Kidney capillary endothelial cell (primary cell): ENCODE results near the gene RRM2.

Experiments used
- DNase-seq: peaks from one replicate; pipeline ENCODE4 v3.0.0-alpha.2; 2018; ENCODE audit warnings: low spot score

Gene RRM2

DNA sequence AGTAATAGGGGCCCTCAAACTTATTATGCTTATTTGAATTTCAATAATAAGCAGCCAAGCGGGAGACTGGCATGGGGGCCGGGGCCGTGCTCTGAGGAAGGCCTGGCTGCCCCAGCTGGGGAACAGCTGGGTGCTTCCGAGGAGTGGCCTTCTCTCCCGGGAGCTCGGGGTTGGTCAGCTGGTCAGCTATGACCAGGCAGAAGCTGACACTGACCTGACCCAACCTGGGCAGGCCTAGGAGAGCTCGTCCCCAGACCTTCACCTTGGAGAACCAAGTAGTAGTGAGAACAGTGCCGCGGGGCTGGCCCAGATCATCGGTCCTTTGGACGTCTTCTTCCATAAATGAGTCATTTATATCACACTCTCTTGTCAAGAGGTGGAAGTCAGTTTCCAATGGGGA is 36.1 kb downstream of the RRM2 start:
- DNase-seq = no peak

- no peak for DNase-seq
Observed at GRCh38 chr2:10159086-10159485, 36.5 kb downstream of the RRM2 start.

DNA sequence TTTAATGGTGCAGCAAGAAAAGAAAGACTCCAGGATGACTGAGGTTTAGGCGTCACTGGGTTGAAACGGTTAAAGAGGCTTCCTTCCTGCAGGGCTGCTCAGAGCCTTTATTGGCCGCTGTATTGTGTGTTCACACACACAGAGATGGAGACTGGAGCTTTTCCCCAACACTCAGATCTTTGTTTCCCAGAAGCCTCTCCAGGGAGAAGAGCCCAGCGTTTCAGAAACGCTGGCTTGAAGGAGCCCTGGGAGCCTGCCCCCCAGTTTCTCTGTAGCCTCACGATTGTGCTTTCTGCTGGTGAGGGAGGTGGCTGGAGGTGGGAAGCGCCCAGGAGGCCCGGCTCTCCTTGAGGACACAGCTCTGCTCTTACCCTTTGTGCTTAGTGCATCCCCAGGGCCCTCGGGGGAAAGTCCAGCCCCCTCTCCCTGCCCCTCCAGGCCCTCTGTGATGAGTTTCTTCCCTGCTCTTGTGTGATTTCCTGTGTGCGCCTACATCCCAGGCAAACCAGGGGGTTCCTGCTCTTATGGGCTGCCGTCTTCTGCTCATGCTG is 37.1 kb downstream of the RRM2 start:
- DNase-seq = peak; percentile 50

- no peak for DNase-seq
Observed at GRCh38 chr2:10160203-10160955, 37.8 kb downstream of the RRM2 start.

- peak; percentile 71 for DNase-seq
Observed at GRCh38 chr2:10161206-10161931, 38.8 kb downstream of the RRM2 start.

DNA sequence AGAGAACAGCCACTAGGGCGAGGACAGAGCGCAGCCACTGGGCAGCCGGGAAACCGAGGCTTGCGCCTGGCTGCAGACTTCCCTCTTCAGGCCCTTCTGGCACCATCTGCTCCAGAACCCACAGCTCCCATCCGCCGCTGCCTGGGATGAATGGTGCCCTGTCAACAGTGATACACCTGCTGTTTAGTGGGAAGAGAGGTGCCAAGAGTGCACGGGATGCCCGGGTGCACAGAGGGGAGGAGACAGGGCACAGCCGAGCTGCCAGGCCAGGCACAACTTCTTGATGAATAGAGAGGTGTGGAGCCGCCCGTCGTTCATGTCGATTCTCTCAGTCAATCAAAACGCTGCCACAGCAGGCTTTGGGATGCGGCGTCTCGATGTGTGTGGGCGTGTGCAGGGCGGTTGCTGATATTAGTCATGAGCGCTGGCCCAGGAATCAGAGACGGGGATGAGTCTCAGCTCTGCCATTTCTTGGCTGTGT is 39.5 kb downstream of the RRM2 start:
- DNase-seq = no peak

- no peak for DNase-seq
Observed at GRCh38 chr2:10162586-10163497, 40.3 kb downstream of the RRM2 start.

DNA sequence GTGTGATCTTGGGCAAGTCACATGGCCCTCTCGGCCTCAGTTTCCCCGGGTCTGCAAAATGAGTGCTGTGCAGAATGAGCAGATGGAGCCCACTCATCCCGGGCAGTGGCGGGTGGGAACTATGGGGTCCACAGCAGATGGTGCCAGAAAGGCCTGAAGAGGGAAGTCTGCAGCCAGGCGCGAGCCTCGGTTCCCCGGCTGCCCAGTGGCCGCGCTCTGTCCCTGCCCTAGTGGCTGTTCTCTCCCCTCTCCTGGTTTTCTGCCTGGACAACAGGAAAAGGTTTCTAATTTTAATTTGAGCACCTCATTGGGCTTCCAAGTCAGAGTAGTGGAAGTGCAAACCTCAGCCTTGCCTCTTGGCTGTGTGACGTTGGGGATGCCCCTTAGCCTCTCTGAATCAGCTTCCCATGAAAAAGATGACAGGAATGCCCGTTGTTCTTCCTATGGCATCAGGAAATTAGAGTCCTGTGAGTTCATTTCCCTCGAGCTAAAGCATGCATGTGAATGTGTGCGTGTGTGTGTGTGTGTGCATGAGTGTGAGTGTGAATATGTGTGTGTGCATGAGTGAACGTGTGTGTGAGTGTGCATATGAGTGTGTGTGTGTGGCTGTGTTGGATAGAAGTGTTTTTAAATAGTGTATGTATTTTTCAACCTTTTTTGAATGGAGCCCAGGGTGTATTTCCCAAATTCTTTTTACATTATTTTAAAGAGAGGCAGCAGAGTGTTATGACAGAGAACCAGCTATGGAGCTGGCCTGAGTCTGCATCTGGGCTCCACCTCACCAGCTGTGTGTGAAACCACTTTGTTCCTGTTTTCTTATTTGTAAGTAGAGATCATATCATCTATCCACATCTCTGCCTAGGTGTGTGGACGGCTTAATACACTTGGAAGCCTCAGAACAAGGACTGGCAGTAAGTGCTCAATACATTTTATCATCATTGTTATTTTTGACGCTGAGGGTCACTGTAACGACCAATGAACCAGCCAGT is 41.3 kb downstream of the RRM2 start:
- DNase-seq = peak; percentile 89

- DNase-seq = no peak
Observed at GRCh38 chr2:10164601-10165000, 42.1 kb downstream of the RRM2 start.

DNA sequence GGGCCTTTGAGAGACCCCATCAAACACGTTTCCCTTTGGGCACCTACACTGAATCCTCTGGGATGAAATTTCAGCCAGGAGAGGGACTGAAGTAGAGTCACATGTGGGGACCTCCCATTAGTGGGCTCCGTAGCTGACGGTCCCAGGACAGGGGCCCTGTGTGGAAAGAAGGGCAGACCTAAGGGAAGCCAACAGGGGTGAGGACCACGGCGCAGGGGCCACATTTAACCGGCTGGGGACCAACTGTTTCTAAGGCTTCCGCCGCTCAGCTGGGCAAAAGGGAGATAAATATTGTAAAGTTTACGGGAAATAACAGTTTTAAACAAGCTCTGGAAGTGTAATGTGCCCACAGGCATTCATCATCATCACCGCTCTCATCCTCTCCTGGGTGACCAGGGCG is 42.7 kb downstream of the RRM2 start:
- no peak for DNase-seq

DNA sequence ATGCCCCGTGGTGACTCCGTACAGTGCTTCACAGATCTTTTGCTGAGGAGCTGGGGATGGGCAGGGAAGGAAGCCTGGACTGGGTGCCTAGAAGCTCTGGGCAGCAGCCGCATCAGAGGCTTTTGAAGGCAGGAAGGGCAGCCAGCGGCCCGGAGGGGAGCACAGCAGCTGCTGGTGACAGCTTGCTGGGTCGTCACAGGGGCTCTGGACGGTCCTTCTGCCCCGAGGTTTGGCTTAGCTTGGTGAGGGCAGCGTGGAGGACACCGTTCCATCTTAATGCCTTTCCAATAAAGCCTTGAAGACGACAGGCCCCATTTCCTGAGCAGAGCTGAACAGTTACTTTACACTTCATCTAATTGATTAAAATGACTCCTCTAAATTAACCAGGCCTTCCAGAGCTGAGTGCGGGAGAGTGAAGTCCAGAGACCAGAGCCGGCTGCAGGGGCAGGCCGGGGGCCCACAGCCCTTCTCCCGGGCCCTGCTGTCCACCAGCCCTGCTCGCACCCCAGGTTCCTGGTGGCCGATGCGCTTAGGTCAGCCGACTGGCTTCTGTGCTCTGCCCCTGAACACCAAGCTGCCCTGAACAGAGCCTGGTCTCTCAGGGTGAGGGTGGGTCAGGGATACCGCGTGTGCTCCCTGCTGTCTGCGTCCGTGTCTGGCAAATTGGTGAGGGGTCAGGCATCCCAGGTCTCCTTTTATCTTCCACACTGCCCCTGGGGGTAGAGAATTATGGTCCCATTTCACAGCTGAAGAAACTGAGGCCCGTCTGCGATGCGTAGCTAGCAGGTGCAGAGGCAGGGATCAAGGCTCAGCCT is 43.5 kb downstream of the RRM2 start:
- DNase-seq = no peak

DNA sequence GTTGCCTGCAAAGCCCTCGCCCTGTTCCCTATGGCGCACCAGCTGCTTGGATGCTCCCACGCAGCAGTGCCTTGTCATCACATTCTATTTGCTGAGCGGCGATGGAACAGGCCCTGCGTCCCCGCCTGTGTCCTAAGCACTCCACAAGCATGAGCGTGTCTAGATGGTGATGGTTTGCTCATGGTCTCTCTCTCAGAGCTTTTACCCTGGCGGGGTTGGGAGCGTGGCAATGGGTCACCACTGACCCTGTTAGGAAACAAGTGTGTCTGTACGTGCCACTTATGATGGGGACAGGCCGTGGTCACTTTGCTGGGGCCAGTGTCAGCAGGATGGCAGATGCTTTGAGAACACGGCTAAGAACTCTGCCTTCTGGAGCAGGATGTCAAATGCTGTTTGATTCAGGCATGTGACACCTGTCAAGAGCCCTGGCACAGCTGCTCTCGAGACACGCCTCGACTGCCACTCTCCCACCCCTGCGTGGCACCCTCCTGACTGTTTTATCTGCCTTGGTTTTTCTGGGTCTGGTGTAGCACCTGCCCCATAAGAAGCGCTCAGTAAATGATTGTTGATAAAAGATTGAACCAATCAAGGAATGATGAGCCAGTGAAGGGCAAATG is 44.2 kb downstream of the RRM2 start:
- DNase-seq = no peak

- DNase-seq = no peak
Observed at GRCh38 chr2:10167316-10167715, 44.8 kb downstream of the RRM2 start.

DNA sequence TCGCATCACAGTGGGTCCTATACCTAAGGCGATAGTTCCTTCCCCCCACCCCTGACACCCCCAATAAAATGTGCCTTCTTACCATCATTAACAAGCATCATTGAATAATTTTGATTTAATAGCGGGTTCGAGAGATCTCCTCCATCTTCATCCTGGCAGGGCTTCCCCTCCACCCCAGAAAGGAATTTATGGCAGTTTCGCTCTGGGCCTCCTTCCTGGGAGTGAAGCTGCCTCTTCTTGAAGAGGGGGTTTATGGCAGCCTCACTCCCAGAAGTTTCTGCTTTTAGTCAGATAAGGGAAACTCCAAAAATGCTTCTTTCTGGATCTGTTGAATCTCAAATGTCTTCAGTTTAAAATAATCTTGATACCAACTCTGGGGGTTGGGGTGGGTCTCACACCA is 45.7 kb downstream of the RRM2 start:
- no peak for DNase-seq

GRCh38 chr2:10169053-10169578 is 46.6 kb downstream of the RRM2 start:
- DNase-seq = no peak

- DNase-seq = no peak
Observed at GRCh38 chr2:10169581-10169980, 47.0 kb downstream of the RRM2 start.

- DNase-seq = peak; percentile 60
Observed at GRCh38 chr2:10170256-10170655, 47.7 kb downstream of the RRM2 start.

DNA sequence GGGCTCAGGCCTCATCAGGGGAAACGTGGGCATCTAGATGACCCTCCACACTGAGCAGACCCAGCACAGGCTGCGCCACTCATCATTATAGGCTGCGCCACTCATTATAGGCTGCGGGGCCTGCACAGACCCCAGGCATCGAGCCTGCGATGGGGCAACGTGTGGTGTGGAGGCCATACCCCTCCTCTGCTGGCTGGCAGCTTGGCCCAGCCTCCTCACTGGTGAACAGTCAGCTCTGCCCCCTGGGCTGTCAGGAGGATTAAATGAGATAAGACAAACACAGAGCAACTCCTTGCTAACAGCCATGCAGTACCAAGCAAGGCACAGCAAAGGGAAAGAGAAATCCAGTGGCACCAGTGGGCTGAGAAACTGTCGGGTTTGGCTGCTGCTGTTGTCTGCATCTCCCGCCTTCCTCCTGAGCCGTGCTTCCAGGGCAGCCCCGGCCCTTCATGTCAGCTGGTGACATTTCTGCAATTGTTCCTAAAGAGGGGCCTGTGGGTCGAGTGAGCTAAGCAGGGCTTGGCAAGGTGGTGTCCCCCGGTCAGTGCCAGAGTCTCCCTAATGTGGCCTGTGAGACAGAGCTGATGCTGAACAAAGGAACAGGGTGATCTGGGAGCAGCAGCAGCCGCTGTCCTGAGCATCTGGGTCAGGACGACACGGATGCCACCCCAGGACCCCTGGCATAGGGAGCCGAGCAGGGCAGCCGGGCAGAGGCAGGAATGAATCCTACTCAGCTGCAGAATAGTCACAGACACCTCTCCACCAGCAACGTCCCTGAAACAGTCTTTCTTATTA is 48.7 kb downstream of the RRM2 start:
- DNase-seq = no peak
